ENCODE results near the gene AHDC1. TPM values are rescaled to one million over a fixed set of nuclear protein-coding genes. Genes with fewer than 3 reads are reported as not detected.

Gene AHDC1
- total and polyA plus RNA-seq, 9 of the 15 experiments (the other 6 are each of a cell fraction or from before 2014, with no cell fraction given) = 0.21 to 36.4 (median 4.7) TPM

DNA sequence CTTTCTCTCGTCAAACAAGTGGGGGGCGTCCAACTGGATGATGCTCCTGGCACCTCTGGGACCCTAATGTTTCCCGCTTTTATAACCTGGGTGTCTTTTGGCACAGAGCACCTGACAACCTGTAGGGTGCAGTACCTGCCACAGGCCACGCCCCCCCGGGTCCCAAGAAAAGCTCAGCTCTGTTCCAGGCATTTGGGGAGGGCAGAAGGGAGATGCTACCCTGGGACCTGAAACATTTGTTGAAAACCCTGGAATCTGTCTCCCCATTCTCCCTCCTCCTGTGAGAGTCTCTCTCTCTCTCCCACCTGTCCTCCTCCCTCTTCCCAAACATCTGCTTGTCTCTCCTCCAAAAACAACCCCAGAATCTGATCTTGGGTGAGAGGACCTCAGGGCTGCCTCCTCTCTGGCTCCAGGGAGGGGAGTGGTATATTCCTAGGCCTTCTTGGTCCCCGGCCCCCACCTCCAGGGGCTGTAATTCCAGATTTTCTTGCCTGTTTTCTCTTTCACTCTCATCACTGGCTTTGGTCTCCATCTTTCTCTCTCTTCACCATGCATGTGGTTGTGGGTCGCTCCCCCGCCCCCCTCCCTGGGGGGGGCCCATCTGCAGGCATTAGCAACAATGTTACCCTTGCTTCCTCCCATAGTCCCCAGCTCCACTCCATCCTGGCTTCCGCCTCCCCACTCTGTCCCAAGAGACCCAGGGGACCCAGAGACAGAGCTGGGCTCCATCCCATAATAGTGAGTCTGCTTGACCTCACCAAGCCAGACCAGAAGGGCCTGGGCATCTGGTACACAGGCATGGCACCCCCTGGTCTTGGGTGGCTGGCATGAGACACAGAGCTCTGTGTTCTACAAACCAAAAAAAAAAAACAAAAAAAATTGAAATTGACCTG lies 4.1 kb downstream of the AHDC1 start:
- H4K20me1 ChIP-seq (replicated peaks; ENCODE audit: control insufficient read depth, insufficient read depth, low read length) = peaks cover 46% of the 10 kb centered on the region
- H3K4me2 ChIP-seq (ENCODE audit: insufficient read depth, low read length) = peak overlapping the region; percentile 56
- H3K4me1 ChIP-seq (replicated peaks in 1 of 2; ENCODE audit: control insufficient read depth in 2 of 2, insufficient read depth in 2 of 2, low read length in 2 of 2) = peaks cover 79 to 85% of the 10 kb centered on the region in 2 experiments

More for the DNA sequence above, 4.1 kb downstream of the AHDC1 start:
- ChIA-PET CTCF (ENCODE audit: low intra/inter-chr PET ratio) (no interaction called here), POLR2A (interaction anchor here (0.6 to 4.5 kb wide), 12 partner anchors 8 to 391 kb away, joined by 3 to 28 read pairs (median 3); no protein-coding TSS in a partner anchor)
- H3K79me2 ChIP-seq (ENCODE audit: control insufficient read depth, insufficient read depth, low read length) = peaks cover 90% of the 10 kb centered on the region
- ATAC-seq (0 out of 3 replicates have a peak, but pooled peaks have one; percentile 1), FAIRE-seq (no peak), DNase-seq (ENCODE audit: extremely low read depth in 1 of 4, low spot score in 3 of 4) (peak in 3 of 4 experiments; percentile 31 to 54 (median 46))
- in situ Hi-C loops (cut with MboI) (loop anchor here (10.0 to 25.0 kb wide), 3 partner anchors 45 to 488 kb away; no protein-coding TSS in a partner anchor), intact Hi-C loops (cut with micrococcal nuclease) (no loop called here)
- H3K9ac ChIP-seq (ENCODE audit: insufficient read depth in 1 of 2, low read depth in 2 of 2, low read length in 2 of 2) = peak overlapping the region in 1 of 2 experiments; percentile 69; a peak in 1 of 4 replicates
- peak overlapping the region; percentile 16; the same call in 1 of the 3 replicates for H3K27ac ChIP-seq (ENCODE audit: extremely low read depth, low read depth, low read length)
- WGBS (ENCODE audit: insufficient coverage, low coverage, missing lambda C conversion rate) = 35% methylated on average over 8 of the region's 9 CpGs
- peaks cover 16% of the 10 kb centered on the region for H3K9me1 ChIP-seq (ENCODE audit: control insufficient read depth, insufficient read depth, low read length)
- H3K36me3 ChIP-seq (ENCODE audit: control insufficient read depth, insufficient read depth, low read length) = peaks cover 32% of the 10 kb centered on the region; the same call in 2 of the 3 replicates
- H2AFZ ChIP-seq (ENCODE audit: low read depth, low read length) = no peak overlapping the region
- TSS peak; percentile 13 for BruUV-seq (replicated peaks)
- H3K4me3 ChIP-seq = no peak overlapping the region
- no peaks in the 10 kb centered on the region for H3K9me3 ChIP-seq (replicated peaks; ENCODE audit: control insufficient read depth, insufficient read depth, low read depth, low read length)
- H3K27me3 ChIP-seq (ENCODE audit: control insufficient read depth in 2 of 2, insufficient read depth in 2 of 2, low read length in 2 of 2) = no peaks in the 10 kb centered on the region
- TF ChIP-seq, protein P1, sequence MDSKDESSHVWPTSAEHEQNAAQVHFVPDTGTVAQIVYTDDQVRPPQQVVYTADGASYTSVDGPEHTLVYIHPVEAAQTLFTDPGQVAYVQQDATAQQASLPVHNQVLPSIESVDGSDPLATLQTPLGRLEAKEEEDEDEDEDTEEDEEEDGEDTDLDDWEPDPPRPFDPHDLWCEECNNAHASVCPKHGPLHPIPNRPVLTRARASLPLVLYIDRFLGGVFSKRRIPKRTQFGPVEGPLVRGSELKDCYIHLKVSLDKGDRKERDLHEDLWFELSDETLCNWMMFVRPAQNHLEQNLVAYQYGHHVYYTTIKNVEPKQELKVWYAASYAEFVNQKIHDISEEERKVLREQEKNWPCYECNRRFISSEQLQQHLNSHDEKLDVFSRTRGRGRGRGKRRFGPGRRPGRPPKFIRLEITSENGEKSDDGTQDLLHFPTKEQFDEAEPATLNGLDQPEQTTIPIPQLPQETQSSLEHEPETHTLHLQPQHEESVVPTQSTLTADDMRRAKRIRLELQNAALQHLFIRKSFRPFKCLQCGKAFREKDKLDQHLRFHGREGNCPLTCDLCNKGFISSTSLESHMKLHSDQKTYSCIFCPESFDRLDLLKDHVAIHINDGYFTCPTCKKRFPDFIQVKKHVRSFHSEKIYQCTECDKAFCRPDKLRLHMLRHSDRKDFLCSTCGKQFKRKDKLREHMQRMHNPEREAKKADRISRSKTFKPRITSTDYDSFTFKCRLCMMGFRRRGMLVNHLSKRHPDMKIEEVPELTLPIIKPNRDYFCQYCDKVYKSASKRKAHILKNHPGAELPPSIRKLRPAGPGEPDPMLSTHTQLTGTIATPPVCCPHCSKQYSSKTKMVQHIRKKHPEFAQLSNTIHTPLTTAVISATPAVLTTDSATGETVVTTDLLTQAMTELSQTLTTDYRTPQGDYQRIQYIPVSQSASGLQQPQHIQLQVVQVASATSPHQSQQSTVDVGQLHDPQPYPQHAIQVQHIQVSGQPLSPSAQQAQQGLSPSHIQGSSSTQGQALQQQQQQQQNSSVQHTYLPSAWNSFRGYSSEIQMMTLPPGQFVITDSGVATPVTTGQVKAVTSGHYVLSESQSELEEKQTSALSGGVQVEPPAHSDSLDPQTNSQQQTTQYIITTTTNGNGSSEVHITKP (IDR thresholded peaks at IDR 0.05; ENCODE audit: partially characterized antibody) = peak; percentile 70
- TF ChIP-seq, protein P2, sequence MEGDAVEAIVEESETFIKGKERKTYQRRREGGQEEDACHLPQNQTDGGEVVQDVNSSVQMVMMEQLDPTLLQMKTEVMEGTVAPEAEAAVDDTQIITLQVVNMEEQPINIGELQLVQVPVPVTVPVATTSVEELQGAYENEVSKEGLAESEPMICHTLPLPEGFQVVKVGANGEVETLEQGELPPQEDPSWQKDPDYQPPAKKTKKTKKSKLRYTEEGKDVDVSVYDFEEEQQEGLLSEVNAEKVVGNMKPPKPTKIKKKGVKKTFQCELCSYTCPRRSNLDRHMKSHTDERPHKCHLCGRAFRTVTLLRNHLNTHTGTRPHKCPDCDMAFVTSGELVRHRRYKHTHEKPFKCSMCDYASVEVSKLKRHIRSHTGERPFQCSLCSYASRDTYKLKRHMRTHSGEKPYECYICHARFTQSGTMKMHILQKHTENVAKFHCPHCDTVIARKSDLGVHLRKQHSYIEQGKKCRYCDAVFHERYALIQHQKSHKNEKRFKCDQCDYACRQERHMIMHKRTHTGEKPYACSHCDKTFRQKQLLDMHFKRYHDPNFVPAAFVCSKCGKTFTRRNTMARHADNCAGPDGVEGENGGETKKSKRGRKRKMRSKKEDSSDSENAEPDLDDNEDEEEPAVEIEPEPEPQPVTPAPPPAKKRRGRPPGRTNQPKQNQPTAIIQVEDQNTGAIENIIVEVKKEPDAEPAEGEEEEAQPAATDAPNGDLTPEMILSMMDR (IDR thresholded peaks at IDR 0.05 in 2 of 3, conservative IDR thresholded peaks at IDR 0.05 in 1 of 3; ENCODE audit: insufficient read depth in 2 of 3, low read depth in 1 of 3, low read length in 3 of 3) = 0 out of 6 replicates have a peak, but pooled peaks of 2 of the 3 experiments have one; percentile 2 to 6
- TF ChIP-seq, protein P3, sequence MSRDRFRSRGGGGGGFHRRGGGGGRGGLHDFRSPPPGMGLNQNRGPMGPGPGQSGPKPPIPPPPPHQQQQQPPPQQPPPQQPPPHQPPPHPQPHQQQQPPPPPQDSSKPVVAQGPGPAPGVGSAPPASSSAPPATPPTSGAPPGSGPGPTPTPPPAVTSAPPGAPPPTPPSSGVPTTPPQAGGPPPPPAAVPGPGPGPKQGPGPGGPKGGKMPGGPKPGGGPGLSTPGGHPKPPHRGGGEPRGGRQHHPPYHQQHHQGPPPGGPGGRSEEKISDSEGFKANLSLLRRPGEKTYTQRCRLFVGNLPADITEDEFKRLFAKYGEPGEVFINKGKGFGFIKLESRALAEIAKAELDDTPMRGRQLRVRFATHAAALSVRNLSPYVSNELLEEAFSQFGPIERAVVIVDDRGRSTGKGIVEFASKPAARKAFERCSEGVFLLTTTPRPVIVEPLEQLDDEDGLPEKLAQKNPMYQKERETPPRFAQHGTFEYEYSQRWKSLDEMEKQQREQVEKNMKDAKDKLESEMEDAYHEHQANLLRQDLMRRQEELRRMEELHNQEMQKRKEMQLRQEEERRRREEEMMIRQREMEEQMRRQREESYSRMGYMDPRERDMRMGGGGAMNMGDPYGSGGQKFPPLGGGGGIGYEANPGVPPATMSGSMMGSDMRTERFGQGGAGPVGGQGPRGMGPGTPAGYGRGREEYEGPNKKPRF (IDR thresholded peaks at IDR 0.05; ENCODE audit: low read depth, low read length) = no peak
- no peak for TF ChIP-seq ZNF23 (CRISPR knock-in tag; IDR thresholded peaks at IDR 0.05)
- TF ChIP-seq, protein P4, sequence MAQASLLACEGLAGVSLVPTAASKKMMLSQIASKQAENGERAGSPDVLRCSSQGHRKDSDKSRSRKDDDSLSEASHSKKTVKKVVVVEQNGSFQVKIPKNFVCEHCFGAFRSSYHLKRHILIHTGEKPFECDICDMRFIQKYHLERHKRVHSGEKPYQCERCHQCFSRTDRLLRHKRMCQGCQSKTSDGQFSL (CRISPR knock-in tag; IDR thresholded peaks at IDR 0.05) = peak; percentile 78
- TF ChIP-seq, protein P4 (tag; IDR thresholded peaks at IDR 0.05) = 0 out of 4 replicates have a peak, but pooled peaks of 1 of the 2 experiments have one; percentile 42
- TF ChIP-seq SETDB1 (IDR thresholded peaks at IDR 0.05; ENCODE audit: low read length) = no peak
- no peak for TF ChIP-seq XRCC5 (IDR thresholded peaks at IDR 0.05; ENCODE audit: low read depth, low read length)
- TF ChIP-seq SUPT5H (IDR thresholded peaks at IDR 0.05) = no peak
- 0 out of 2 replicates have a peak, but pooled peaks have one; percentile 4 for TF ChIP-seq NCOA1 (IDR thresholded peaks at IDR 0.05; ENCODE audit: low read depth)

All from K562 (cell line).